Measurements from ENCODE around the gene TH. TPM values are rescaled to one million over a fixed set of nuclear protein-coding genes. Genes with fewer than 3 reads are reported as not detected.

TH gene
- total RNA-seq, 2 donors from 2014 or later: not detected

- Histone ChIP-seq H3K9me3 (no peaks in the 10 kb centered on the region), H3K27me3 (no peaks in the 10 kb centered on the region), H3K27ac (no peak overlapping the region), H3K4me1 (no peaks in the 10 kb centered on the region), H3K36me3 (no peaks in the 10 kb centered on the region), H3K4me3 (no peak overlapping the region)
- TF ChIP-seq, protein P1, sequence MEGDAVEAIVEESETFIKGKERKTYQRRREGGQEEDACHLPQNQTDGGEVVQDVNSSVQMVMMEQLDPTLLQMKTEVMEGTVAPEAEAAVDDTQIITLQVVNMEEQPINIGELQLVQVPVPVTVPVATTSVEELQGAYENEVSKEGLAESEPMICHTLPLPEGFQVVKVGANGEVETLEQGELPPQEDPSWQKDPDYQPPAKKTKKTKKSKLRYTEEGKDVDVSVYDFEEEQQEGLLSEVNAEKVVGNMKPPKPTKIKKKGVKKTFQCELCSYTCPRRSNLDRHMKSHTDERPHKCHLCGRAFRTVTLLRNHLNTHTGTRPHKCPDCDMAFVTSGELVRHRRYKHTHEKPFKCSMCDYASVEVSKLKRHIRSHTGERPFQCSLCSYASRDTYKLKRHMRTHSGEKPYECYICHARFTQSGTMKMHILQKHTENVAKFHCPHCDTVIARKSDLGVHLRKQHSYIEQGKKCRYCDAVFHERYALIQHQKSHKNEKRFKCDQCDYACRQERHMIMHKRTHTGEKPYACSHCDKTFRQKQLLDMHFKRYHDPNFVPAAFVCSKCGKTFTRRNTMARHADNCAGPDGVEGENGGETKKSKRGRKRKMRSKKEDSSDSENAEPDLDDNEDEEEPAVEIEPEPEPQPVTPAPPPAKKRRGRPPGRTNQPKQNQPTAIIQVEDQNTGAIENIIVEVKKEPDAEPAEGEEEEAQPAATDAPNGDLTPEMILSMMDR (IDR thresholded peaks at IDR 0.05): no peak
- DNase-seq (ENCODE audit: low spot score): no peak
These were observed 5.5 kb upstream of the TH start for GRCh38 chr11:2177076-2177475.

DNA sequence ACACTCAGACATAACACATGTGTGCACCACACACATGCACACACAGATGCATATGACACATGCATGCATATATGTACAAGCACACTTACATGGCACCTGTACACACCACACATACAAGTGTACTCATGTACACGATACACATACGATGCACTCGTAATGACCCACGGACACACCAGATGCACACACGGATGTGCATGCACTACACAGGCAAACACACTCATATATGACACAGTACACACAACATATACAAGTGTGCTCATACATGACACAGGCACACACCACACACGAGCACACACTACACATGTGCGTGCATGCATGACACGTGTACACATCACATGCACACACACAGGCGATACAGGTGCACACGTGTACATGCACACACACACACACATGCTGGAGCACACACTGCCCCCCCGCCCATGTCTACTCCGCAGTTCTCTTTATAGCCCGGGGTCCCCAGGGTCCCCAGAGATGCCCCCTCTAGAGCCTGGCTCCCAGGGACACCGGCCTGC, 4.8 kb upstream of the TH start:
- H3K27me3 ChIP-seq: no peaks in the 10 kb centered on the region

DNA sequence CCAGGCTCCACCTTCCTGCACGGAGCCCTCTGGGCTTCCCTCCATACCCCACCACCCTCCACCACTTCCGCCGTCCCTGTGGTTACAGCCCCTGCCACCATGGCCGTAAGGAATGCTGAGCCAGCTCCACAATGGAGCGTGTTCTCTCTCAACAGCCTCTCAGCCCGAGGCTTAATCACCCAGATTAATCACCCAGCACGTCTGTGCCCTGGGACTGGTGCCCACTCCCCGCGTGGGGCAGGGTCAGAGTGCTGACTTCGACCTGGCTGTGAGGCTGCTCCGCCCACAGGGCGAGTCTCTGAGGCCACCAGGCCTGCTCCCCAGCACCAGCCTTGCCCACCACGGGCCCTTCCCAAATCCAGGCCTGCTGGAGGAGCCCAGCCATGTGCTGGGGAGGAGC, 4.0 kb upstream of the TH start:
- Histone ChIP-seq H3K36me3 (no peaks in the 10 kb centered on the region), H3K4me1 (no peaks in the 10 kb centered on the region), H3K9me3 (no peaks in the 10 kb centered on the region), H3K27ac (no peak overlapping the region), H3K4me3 (no peak overlapping the region), H3K27me3 (no peaks in the 10 kb centered on the region)
- TF ChIP-seq, protein P1 (IDR thresholded peaks at IDR 0.05): no peak
- DNase-seq (ENCODE audit: low spot score): no peak

More for the DNA sequence above, 4.8 kb upstream of the TH start:
- H3K9me3 ChIP-seq: no peaks in the 10 kb centered on the region
- H3K4me1 ChIP-seq: no peaks in the 10 kb centered on the region
- H3K27ac ChIP-seq: no peak overlapping the region
- H3K36me3 ChIP-seq: no peaks in the 10 kb centered on the region
- TF ChIP-seq, protein P1 (IDR thresholded peaks at IDR 0.05): no peak
- H3K4me3 ChIP-seq: no peak overlapping the region
- no peak for DNase-seq (ENCODE audit: low spot score)

DNA sequence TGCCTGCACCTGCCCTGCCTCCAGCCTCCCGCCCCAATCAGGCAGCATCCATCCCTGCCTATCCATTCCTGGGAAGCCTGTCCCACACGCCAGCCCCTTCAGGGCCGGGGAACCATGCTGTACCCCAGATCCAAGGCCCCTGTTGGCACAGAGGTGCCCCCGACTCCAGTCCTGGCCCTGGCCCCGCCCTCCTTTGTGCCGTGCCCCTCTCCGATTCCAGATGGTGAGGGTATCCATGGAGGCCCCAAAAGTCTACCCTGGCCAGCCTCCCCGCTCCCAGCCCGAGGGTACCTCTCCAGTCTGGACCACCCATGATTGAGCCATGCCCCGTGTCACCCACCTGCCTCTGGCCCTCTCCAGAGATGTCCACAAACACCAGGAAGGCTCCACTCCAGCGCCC, 2.7 kb upstream of the TH start:
- H3K27ac ChIP-seq: no peak overlapping the region
- H3K27me3 ChIP-seq: no peaks in the 10 kb centered on the region
- no peaks in the 10 kb centered on the region for H3K9me3 ChIP-seq
- no peaks in the 10 kb centered on the region for H3K36me3 ChIP-seq
- TF ChIP-seq, protein P1 (IDR thresholded peaks at IDR 0.05): no peak
- H3K4me3 ChIP-seq: no peak overlapping the region
- no peak for DNase-seq (ENCODE audit: low spot score)
- H3K4me1 ChIP-seq: no peaks in the 10 kb centered on the region

DNA sequence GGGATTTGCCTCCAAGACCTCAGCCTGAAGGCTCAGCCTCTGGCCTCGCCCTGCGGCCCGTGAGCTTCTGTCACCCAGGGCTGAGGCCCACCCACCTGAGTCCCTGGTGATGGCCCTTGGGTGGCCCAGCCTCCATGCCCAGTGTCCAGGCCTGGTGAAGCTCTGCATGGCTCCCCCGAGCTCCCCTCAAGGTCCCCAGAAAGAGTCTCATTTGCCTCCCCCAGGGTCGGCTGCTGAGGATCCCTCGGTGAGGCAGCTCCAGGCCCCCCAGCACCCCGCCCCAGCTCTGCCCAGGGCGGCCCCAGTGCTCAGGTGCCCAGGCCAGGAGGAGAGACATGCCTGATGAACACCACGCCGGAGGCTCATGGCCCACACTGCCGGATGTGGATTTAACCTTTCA, 2.1 kb upstream of the TH start:
- H3K36me3 ChIP-seq: no peaks in the 10 kb centered on the region
- H3K27me3 ChIP-seq: no peaks in the 10 kb centered on the region
- H3K27ac ChIP-seq: no peak overlapping the region
- H3K9me3 ChIP-seq: no peaks in the 10 kb centered on the region
- H3K4me1 ChIP-seq: no peaks in the 10 kb centered on the region
- TF ChIP-seq, protein P1 (IDR thresholded peaks at IDR 0.05): no peak
- DNase-seq (ENCODE audit: low spot score): no peak
- H3K4me3 ChIP-seq: no peak overlapping the region

DNA sequence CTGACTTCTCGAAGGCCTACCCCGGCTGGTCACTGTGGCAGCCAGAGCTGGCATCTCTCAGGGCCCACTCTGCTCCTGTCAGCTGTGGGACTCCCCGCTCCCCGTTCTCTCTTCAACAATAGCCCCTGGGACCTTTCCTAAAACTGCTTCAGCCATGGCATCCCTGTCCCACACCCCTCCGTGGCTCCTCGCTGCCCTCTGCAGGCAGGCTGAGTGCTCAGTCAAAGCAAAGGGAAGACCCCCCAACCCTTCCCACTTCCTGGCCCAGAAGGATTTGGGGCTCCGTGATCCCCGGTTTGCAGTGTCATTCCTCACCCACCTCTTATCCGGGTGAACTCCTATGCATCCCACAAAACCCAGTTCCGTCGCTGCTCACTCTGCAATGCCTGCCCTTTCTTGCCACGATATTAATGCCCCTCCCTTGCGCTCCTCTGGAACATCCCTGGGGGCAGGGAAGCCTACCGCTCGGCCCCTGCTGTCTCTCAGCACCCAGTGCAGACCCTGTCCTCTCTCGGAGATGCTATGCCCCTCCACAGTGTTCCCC, 1.6 kb upstream of the TH start:
- Histone ChIP-seq H3K27me3 (no peaks in the 10 kb centered on the region), H3K4me1 (no peaks in the 10 kb centered on the region), H3K36me3 (no peaks in the 10 kb centered on the region), H3K27ac (no peak overlapping the region), H3K4me3 (no peak overlapping the region), H3K9me3 (no peaks in the 10 kb centered on the region)
- TF ChIP-seq, protein P1 (IDR thresholded peaks at IDR 0.05): no peak
- DNase-seq (ENCODE audit: low spot score): no peak

Measured in right atrium auricular region (tissue), 2 donors.